GM18867 (cell line): ENCODE data around the gene CORIN.

Experiments
- ATAC-seq: cut with Tn5 transposase; IDR thresholded peaks from one replicate; pipeline ENCODE4 v1.9.1; 2021; ENCODE audit warnings: mild to moderate bottlenecking, moderate library complexity; ENCODE audit not compliant: unreplicated experiment

Gene CORIN

GRCh38 chr4:47837908-47838294 lies at the start of gene CORIN:
Gene CORIN, minus strand, starts transcription at chr4:47838067. Its CDS starts 118 bp downstream, at chr4:47837949.
- ATAC-seq, result no peak

DNA sequence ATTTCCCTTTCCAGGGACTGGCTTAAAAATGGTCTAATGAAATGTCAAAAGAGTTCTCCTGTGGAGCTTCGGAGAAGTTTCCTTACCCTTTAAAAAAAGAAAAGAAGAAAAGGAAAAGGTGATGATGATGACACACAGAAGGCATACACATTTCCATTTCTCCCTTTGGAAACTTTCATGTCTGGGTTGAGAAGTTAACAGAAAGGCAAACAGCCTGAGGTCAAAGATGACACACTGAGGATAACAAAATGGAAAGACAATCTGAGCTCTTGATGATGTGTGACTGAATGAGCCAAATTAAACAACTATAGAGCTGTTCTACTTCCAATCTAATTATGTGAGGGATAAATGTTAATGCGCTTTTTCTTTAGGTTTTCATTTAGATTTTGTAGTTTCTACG lies 44.4 kb upstream of the CORIN start:
- no peak for ATAC-seq

GRCh38 chr4:47879458-47879857 lies 41.6 kb upstream of the CORIN start:
- no peak for ATAC-seq

DNA sequence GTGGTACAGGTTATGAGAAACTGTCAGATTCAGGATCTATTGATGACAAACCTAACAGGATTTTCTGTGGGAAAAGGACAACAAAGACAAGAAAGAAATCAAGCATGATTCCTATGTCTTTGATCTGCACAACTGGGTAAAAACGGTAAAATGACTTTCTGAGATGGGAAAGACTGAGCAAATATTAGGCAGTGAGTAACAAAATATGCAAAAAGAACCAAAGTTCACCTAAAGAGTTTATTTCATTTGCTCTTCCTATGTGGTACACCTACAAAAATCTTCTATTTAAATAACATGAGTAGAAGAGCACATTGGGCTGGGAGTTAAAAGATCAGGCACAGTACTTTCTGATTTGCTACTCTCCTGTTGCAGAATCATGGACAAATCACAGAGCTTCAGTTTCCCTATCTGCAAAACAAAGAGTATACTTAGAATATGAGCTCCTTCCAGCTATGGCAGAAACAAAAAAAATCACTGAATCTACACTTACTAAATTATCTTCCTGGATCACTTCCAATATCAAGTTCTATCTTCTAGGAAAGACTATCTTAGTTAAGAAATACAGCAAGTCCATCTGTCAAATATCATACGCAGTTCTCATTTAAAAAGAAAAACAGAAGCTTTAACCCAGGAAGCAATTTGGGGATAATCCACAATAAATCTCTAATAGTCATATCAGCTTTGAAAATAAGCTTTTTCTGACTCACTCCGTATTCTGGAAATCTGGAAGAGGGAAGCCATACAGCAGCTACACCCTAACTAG lies 39.1 kb upstream of the CORIN start:
- no peak for ATAC-seq

DNA sequence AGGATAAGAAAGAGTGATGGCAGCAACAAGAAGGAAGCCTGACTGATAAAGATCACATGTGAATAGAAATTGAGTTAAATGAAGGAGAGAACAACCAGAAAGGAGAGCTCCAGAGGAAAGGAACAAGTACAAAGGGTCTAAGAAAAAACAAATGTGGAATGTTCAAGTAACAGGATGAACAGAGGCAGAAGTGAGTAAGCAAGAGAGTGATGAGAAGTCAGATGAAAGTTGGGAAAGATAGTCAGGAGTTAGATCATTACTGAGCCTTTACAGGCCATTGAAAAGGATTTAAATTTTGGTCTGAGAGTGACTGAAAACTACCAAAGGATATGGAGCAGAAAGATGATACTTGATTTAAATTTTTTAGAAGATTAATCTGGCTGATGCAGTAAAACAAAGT lies 38.4 kb upstream of the CORIN start:
- ATAC-seq, result no peak

GRCh38 chr4:47873877-47874541 lies 36.1 kb upstream of the CORIN start:
- no peak for ATAC-seq

GRCh38 chr4:47863486-47863885 lies 25.6 kb upstream of the CORIN start:
- no peak for ATAC-seq

DNA sequence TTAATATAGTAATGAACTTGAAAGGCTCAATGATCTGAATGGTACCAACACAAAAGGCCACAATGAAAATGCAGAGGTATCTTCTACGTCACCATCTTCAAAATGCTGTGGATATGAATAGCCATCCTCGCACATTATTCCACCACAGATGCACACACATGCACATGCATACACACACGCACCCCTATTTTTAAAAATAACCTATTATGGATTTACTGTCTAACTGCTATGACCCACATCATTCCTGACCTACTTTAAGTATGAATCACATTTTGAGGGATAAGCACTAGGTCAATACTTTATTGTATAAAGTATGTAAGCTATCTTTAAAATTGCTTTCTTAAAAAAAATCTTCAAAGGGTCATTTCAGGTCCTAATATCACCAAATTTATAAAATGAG lies 24.4 kb upstream of the CORIN start:
- ATAC-seq, result no peak

- ATAC-seq, result no peak
These were observed 22.4 kb upstream of the CORIN start for GRCh38 chr4:47860305-47860704.

- ATAC-seq, result no peak
These were observed 20.1 kb upstream of the CORIN start for GRCh38 chr4:47858006-47858405.

DNA sequence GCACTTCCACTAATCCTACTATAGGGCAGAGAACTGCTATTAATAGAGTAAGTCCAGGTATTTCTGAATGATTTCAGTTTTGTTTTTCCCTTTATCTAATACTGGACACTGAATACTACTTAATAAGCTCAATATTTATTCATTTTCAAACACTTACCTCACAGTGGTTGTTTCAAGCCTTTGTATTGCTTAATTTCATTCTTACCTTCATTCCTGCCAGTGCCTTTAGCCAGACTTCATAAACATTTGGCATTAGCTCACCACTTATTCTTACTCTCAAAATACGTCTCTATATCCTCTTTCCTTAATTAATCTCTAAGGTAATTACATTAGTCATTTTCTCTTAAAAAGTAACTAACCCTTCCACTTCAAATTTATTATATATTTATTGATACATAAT lies 18.8 kb upstream of the CORIN start:
- no peak for ATAC-seq

GRCh38 chr4:47855350-47855749 lies 17.5 kb upstream of the CORIN start:
- no peak for ATAC-seq

DNA sequence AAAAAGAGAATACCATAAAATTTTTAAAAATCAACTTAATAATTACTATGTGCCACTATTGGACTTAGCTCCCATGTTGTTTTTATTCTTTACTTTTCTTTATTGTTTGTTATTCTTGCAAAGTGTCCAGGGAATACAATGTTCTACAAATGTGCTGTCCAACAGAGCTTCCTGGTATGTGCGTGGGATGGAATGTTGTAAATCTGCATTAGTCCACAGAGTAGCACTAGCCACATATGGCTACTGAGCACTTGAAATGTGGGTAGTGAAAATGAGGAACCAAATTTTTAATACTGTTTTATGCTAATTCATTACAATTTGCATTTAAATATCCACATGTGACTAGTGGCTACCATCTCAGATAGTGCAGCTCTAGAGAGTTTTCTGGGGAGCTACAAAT lies 14.3 kb upstream of the CORIN start:
- no peak for ATAC-seq

- no peak for ATAC-seq
These were observed 11.6 kb upstream of the CORIN start for GRCh38 chr4:47849466-47849865.

DNA sequence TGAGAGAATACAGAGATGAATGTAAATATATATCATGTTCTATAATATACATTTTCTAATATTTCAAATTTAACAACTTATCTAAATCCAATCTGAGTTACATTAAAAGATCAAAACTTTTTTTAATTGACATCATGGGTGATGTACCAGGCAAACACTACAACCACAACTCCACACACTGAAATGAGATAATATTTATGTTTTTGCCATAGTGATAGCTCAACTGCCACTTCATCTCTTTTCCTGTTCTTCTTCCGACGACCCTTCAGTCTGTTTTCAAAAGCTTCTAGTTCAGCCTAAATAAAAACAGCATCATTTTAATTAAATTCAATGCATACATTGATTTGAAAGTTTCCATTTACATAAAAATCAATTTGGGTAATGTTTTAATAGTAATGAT lies 10.2 kb upstream of the CORIN start:
- no peak for ATAC-seq

GRCh38 chr4:47842985-47843384 lies 5.1 kb upstream of the CORIN start:
- no peak for ATAC-seq

GRCh38 chr4:47840291-47840690 lies 2.4 kb upstream of the CORIN start:
- ATAC-seq, result no peak

- ATAC-seq, result peak; percentile 74
These were observed 1.4 kb upstream of the CORIN start for GRCh38 chr4:47839259-47839658.

DNA sequence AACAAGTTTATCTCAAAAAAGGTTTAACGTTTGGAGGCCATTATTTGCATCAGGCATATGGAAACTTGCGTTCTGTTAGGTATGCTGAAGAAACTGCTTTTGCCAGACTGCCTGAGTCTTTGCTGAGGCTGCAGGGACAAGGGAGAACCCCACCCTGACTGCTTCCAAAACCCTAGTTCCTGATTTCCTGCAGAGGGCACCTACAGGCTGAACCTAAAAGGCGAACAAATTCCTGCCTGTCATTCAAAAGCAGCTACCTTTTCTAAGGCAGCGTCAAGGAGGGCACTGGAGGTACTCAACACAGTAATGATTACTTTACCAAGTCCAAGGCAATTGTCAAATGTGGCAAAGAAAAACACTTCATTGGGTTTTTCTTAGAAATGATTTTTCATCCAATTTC lies 578 bp upstream of the CORIN start:
- no peak for ATAC-seq

DNA sequence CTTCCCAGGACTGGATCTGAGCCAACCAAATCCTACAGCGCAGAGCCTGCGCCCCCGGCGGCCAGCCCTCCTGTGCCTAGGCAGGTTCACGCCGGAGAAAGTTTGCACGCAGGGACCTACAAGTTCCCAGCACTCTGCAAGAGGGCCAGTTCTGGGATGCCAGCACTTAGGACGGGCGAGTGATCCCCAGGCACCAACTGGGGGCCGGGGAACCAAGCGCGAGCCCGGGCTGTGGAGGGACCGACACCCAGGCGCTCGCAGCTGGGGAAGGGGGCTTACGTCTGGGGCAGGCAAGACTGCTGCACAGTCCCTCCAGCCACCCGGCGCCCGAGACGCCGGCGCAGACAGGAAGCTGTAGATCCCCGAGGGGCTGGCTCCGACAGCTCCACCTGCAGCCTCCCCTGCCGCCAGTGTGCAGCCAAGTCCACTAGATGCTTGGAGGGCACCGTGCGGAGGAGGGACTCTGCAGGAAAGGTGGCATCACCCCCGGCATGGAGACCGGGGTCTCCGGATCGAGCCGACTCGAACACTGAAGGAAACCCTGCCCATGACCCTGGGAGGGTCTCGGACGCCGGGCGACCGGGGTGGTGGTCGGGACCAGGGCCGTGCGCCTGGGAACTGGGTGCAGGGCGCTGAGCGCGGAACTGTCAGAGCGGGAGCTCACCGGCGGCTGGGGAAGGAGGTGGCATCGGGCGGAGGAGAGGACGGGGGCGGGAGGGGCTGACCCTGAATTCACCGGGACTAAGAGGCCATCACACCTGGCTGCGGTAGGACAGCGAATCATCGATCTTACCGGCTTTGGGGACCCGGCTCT lies 566 bp downstream of the CORIN start:
- ATAC-seq, result peak; percentile 45

GRCh38 chr4:47836641-47837093 lies 1.2 kb downstream of the CORIN start:
- peak; percentile 73 for ATAC-seq

DNA sequence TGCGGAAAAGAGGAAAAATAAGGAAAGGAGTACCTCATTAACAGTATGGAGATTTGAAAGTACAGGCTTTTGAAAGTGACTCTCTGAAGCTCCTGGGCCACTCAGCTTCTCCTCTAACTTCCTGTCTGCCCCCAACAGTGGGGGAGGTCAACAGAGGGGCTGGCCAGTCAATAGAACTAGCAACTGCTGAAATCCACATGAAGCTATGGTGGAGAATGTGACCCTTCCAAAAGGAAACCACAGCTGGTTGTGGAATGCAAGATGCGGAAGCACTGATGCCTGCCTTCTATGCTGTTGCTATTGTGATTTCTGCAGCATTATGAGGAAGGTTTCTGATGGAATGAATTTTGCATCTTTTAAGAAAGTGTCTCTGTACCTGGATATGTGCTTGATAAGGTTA lies 2.4 kb downstream of the CORIN start:
- ATAC-seq, result no peak
